HL-60/S4 (cell line): Measurements from ENCODE around the gene WDFY2.
"Not testable (repeated sequence)": the region's sequence is repeated elsewhere in the genome, so short reads cannot be mapped to it uniquely, and the experiment has no call there.

Source experiments
- in situ Hi-C: fragments of 300-500 bp; cut with MboI; formaldehyde crosslinking; loops from 2 replicates; pipeline ENCODE4 v1.14.3; 2022; ENCODE audit warnings: low sequenced_read_pairs

WDFY2 gene

GRCh38 chr13:51663973-51664957, 80.0 kb downstream of the WDFY2 start:
- in situ Hi-C loops = no loop called here

- in situ Hi-C loops = no loop called here
Measured at GRCh38 chr13:51665456-51665855, 81.2 kb downstream of the WDFY2 start.

GRCh38 chr13:51666374-51666773, 82.1 kb downstream of the WDFY2 start:
- in situ Hi-C loops = no loop called here

- in situ Hi-C loops = no loop called here
Measured at GRCh38 chr13:51666839-51667238, 82.6 kb downstream of the WDFY2 start.

GRCh38 chr13:51668580-51669195, 84.4 kb downstream of the WDFY2 start:
- in situ Hi-C loops = no loop called here

GRCh38 chr13:51673165-51673564, 88.9 kb downstream of the WDFY2 start:
- in situ Hi-C loops = no loop called here

- in situ Hi-C loops = no loop called here
Measured at GRCh38 chr13:51674276-51674675, 90.0 kb downstream of the WDFY2 start.

- in situ Hi-C loops = no loop called here
Measured at GRCh38 chr13:51675385-51675784, 91.1 kb downstream of the WDFY2 start.

- in situ Hi-C loops = no loop called here
Measured at GRCh38 chr13:51675877-51676276, 91.6 kb downstream of the WDFY2 start.

- in situ Hi-C loops = no loop called here
Measured at GRCh38 chr13:51676739-51677138, 92.5 kb downstream of the WDFY2 start.

GRCh38 chr13:51678420-51678819, 94.2 kb downstream of the WDFY2 start:
- in situ Hi-C loops = no loop called here

- in situ Hi-C loops = no loop called here
Measured at GRCh38 chr13:51679616-51680015, 95.4 kb downstream of the WDFY2 start.

GRCh38 chr13:51681037-51681678, 96.9 kb downstream of the WDFY2 start:
- in situ Hi-C loops = no loop called here

- in situ Hi-C loops = no loop called here
Measured at GRCh38 chr13:51682686-51683085, 98.4 kb downstream of the WDFY2 start.

- in situ Hi-C loops = no loop called here
Measured at GRCh38 chr13:51683597-51683996, 99.3 kb downstream of the WDFY2 start.

GRCh38 chr13:51684076-51684475, 99.8 kb downstream of the WDFY2 start:
- in situ Hi-C loops = no loop called here

- in situ Hi-C loops = no loop called here
Measured at GRCh38 chr13:51687947-51688714, 103.9 kb downstream of the WDFY2 start.

GRCh38 chr13:51688937-51689662, 104.8 kb downstream of the WDFY2 start:
- in situ Hi-C loops = no loop called here

- in situ Hi-C loops = no loop called here
Measured at GRCh38 chr13:51689663-51689996, 105.4 kb downstream of the WDFY2 start.

- in situ Hi-C loops = not testable (repeated sequence)
Measured at GRCh38 chr13:51695677-51696076, 111.4 kb downstream of the WDFY2 start.
